ENCODE measurements around the gene SPATA31E1.

DNA sequence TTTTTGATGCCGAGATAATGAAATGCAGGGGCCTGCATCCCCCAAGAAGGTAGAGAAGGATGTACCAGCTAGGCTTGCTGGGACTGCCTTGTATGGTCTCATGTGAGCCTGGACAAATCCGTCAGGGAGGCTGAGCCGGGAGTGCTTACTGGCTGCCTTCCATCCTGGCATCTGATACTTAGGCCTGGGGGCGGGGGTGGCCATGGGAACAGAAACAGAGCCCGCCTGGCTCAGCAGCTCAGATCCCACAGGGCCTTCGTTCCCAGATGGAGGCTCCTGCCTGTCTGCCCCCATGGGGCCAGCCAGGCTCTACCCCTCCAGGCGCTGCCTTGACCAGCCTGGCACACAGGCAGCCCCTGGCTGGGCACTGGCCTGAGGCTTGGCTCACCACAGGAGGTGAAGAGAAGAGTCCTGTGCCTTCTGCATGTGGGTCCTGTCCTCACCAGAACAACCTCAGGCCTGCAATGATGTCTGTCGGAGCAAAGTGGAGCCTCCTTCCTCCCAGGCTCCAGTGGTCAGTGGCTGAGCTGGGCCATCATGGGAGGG lies 10.5 kb upstream of the SPATA31E1 start:
- TF ChIP-seq, protein P1, sequence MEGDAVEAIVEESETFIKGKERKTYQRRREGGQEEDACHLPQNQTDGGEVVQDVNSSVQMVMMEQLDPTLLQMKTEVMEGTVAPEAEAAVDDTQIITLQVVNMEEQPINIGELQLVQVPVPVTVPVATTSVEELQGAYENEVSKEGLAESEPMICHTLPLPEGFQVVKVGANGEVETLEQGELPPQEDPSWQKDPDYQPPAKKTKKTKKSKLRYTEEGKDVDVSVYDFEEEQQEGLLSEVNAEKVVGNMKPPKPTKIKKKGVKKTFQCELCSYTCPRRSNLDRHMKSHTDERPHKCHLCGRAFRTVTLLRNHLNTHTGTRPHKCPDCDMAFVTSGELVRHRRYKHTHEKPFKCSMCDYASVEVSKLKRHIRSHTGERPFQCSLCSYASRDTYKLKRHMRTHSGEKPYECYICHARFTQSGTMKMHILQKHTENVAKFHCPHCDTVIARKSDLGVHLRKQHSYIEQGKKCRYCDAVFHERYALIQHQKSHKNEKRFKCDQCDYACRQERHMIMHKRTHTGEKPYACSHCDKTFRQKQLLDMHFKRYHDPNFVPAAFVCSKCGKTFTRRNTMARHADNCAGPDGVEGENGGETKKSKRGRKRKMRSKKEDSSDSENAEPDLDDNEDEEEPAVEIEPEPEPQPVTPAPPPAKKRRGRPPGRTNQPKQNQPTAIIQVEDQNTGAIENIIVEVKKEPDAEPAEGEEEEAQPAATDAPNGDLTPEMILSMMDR (IDR thresholded peaks at IDR 0.05): no peak
- TF ChIP-seq POLR2A (IDR thresholded peaks at IDR 0.05) (no peak), POLR2AphosphoS5 (IDR thresholded peaks at IDR 0.05) (no peak)
